ENCODE results near the gene ABCC3.

The ABCC3 gene

GRCh38 chr17:50614471-50615051, 20.1 kb upstream of the ABCC3 start:
- TF ChIP-seq CTCF (IDR thresholded peaks at IDR 0.05; ENCODE audit: insufficient read depth, missing control alignments) = no peak
- peak; percentile 41 for FAIRE-seq
- peak; percentile 95 for DNase-seq (ENCODE audit: insufficient read length, low spot score)

- DNase-seq (ENCODE audit: insufficient read length, low spot score) = no peak
- FAIRE-seq = no peak
- no peak for TF ChIP-seq CTCF (IDR thresholded peaks at IDR 0.05; ENCODE audit: insufficient read depth, missing control alignments)
Observed at GRCh38 chr17:50615828-50616227, 18.9 kb upstream of the ABCC3 start.

GRCh38 chr17:50618300-50618699, 16.4 kb upstream of the ABCC3 start:
- FAIRE-seq = no peak
- TF ChIP-seq CTCF (IDR thresholded peaks at IDR 0.05; ENCODE audit: insufficient read depth, missing control alignments) = no peak

GRCh38 chr17:50618941-50619340, 15.7 kb upstream of the ABCC3 start:
- no peak for TF ChIP-seq CTCF (IDR thresholded peaks at IDR 0.05; ENCODE audit: insufficient read depth, missing control alignments)
- no peak for FAIRE-seq
- DNase-seq (ENCODE audit: insufficient read length, low spot score) = no peak

More at GRCh38 chr17:50618300-50618699, 16.4 kb upstream of the ABCC3 start:
- no peak for DNase-seq (ENCODE audit: insufficient read length, low spot score)

- FAIRE-seq (no peak), DNase-seq (ENCODE audit: insufficient read length, low spot score) (no peak)
- TF ChIP-seq CTCF (IDR thresholded peaks at IDR 0.05; ENCODE audit: insufficient read depth, missing control alignments) = no peak
Observed at GRCh38 chr17:50619489-50619888, 15.2 kb upstream of the ABCC3 start.

GRCh38 chr17:50620237-50620636, 14.4 kb upstream of the ABCC3 start:
- DNase-seq (ENCODE audit: insufficient read length, low spot score) = no peak
- no peak for FAIRE-seq
- no peak for TF ChIP-seq CTCF (IDR thresholded peaks at IDR 0.05; ENCODE audit: insufficient read depth, missing control alignments)

- DNase-seq (ENCODE audit: insufficient read length, low spot score) = no peak
- TF ChIP-seq CTCF (IDR thresholded peaks at IDR 0.05; ENCODE audit: insufficient read depth, missing control alignments) = peak; percentile 50
- FAIRE-seq = no peak
Observed at GRCh38 chr17:50620858-50621257, 13.8 kb upstream of the ABCC3 start.
